SH-SY5Y (cell line): ENCODE results near the gene ACOT7.

Experiments
- GATA2 ChIP-seq: IDR thresholded peaks from 2 replicates; pipeline ENCODE4 v1.6.1; 2011; ENCODE audit warnings: mild to moderate bottlenecking, low read depth, low read length
- GATA3 ChIP-seq: IDR thresholded peaks from 2 replicates; pipeline ENCODE4 v1.6.1; 2011; ENCODE audit warnings: low read depth, mild to moderate bottlenecking, low read length, moderate library complexity

- TF ChIP-seq GATA2: no peak
- no peak for TF ChIP-seq GATA3
Observed at GRCh38 chr1:6288665-6289064, 104.9 kb downstream of the ACOT7 start.
